Adrenal gland (tissue), 12 donors: ENCODE measurements around the gene PPP2R5E. TPM values are rescaled to one million over a fixed set of nuclear protein-coding genes. Genes with fewer than 3 reads are reported as not detected.
A peak's percentile ranks its signal among the peaks of the same experiment; 100 is the strongest.

Source experiments
- DNase-seq, 7 donors: peaks; one replicate each; pipeline ENCODE4 v3.0.0-alpha.2; 2019 to 2020
- H3K27ac ChIP-seq, 5 donors: fragments of 200-600 bp; sonication (generic) in 4 of 5; 1 replicate in 3 of 5; 2 replicates in 2 of 5; pipeline versions ENCODE4 v1.5.1 to v1.8.0; 2016 to 2020; ENCODE audit warnings: mild to moderate bottlenecking in 1 of 5
- H3K27me3 ChIP-seq: fragments of 200-600 bp; 2 replicates; pipeline ENCODE4 v1.8.0; 2021
- H3K36me3 ChIP-seq, 2 donors: fragments of 200-600 bp; replicated peaks in 1 of 2; 1 replicate in 1 of 2; 2 replicates in 1 of 2; pipeline versions ENCODE4 v1.5.1 to v1.8.0; 2018 to 2022
- H3K4me1 ChIP-seq, 2 donors: fragments of 200-600 bp; replicated peaks in 1 of 2; 1 replicate in 1 of 2; 2 replicates in 1 of 2; pipeline versions ENCODE4 v1.5.1 to v1.8.0; 2018 to 2021
- H3K4me3 ChIP-seq, 4 donors: fragments of 200-600 bp; sonication (generic) in 3 of 4; one replicate each; pipeline ENCODE4 v1.5.1; 2016 to 2018
- H3K9me3 ChIP-seq, 3 donors: fragments of 200-600 bp; sonication (generic) in 1 of 3; replicated peaks in 1 of 3; 1 replicate in 2 of 3; 2 replicates in 1 of 3; pipeline versions ENCODE4 v1.5.1 to v1.8.0; 2016 to 2021
- POLR2A ChIP-seq, 2 donors: fragments of 450-650 bp; IDR thresholded peaks; one replicate each; pipeline ENCODE4 v1.6.1; 2017; ENCODE audit warnings: antibody characterized with exemption in 2 of 2, mild to moderate bottlenecking in 2 of 2, moderate library complexity in 1 of 2
- WGBS, 4 donors: extraction: QIAGEN DNeasy Blood & Tissue Kit in 2 of 4; methylation state at CpG; one replicate each; pipeline versions ENCODE4 v1.1.5 to v1.1.7; 2013 to 2017; 5-methylcytosine and 5-hydroxymethylcytosine counted together
- intact Hi-C, 2 donors: fragments of 100-400 bp; cut with DNase I; formaldehyde crosslinking; loops; one replicate each; pipeline versions ENCODE4 v1.14.1 to v1.15.0; 2022 to 2023
- polyA plus RNA-seq, 3 donors: library from polyadenylated mRNA; stranded (reverse); fragments of 200-250 nt in 2 of 3; fragments of 350-450 nt in 1 of 3; fragmentation: Illumina TruSeq in 1 of 3; extraction: RNeasy Lipid Tissue Mini Kit (QIAGEN cat#74804) in 1 of 3; gene quantifications; one replicate each; pipeline ENCODE4 v1.2.3, GENCODE V29; 2013 to 2014
- total RNA-seq, 9 donors: library from RNA; depleted of rRNA in 4 of 9; stranded (reverse); fragments of >200 nt in 4 of 9; fragments of 120-200 nt in 1 of 9; fragmentation: NEBNext Ultra II Directional in 1 of 9; extraction: Animal tissue kit (Norgen Biotek cat#: 25700) in 1 of 9; gene quantifications; one replicate each; pipeline versions ENCODE4 v1.1.0 to v1.2.4, GENCODE V29; 2013 to 2023
- TF ChIP-seq, protein P1 (sequence below), 6 experiments: fragments of 450-650 bp in 4 of 6; fragments of 200-600 bp in 2 of 6; sonication (generic) in 1 of 6; IDR thresholded peaks; 1 replicate in 5 of 6; 2 replicates in 1 of 6; pipeline versions ENCODE4 v1.5.1 to v1.8.0; 2016 to 2021; ENCODE audit warnings: antibody characterized with exemption in 6 of 6, mild to moderate bottlenecking in 2 of 6, moderate library complexity in 1 of 6
- donor health status: healthy with polysubstance abuse.
- donor health status: Bipolar disorder and iron deficiency.
- donor health status: DM: yes; HTN: yes; CAD: no.
- donor health status: DM: no; HTN: no; CAD: no.
- donor health status: DM: no; HTN: no; CAD: no.
- donor health status: DM: yes; HTN: yes; CAD: no.

Gene PPP2R5E
- total and polyA plus RNA-seq, 12 donors: 5.7 to 46.5 (median 23.9) TPM

DNA sequence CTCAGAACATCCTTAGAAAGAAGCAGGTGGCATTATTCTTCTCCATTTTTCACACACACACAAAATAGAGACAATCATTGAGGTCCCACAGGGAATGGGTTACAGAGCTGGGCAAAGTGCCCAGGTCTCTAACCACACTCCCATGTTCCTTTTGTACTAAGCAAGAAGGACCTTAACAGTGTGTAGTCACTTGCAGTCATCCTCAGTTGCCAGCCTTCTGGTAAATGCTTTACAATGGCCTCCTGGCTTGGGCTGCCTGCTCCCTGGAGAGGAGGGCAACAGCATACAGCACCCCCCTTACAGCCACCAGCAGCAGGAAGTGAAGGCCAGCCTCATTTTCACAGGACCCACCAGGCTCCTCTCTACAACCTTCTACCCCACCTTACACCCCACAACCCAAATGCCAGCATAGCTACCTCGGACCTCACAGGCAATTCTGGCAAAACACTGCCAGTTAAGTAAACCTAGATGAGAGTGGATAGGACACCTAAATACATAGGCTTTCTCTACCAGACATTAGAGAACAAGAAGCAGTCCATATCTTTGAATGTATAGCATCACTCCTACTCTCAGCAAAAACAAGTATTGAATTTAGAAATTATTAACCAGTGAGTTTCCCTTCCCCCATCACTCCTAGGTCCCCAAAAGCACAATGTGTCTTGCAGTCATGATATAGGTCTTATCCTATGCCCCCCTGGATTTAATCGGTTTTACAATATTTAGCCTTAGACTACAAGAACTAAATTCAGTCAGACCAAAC, 88.1 kb downstream of the PPP2R5E start:
- H3K4me1 ChIP-seq: peaks cover 6 to 27% of the 10 kb centered on the region in 2 donors
- TF ChIP-seq POLR2A (IDR thresholded peaks at IDR 0.05): no peak
- TF ChIP-seq, protein P1, sequence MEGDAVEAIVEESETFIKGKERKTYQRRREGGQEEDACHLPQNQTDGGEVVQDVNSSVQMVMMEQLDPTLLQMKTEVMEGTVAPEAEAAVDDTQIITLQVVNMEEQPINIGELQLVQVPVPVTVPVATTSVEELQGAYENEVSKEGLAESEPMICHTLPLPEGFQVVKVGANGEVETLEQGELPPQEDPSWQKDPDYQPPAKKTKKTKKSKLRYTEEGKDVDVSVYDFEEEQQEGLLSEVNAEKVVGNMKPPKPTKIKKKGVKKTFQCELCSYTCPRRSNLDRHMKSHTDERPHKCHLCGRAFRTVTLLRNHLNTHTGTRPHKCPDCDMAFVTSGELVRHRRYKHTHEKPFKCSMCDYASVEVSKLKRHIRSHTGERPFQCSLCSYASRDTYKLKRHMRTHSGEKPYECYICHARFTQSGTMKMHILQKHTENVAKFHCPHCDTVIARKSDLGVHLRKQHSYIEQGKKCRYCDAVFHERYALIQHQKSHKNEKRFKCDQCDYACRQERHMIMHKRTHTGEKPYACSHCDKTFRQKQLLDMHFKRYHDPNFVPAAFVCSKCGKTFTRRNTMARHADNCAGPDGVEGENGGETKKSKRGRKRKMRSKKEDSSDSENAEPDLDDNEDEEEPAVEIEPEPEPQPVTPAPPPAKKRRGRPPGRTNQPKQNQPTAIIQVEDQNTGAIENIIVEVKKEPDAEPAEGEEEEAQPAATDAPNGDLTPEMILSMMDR (IDR thresholded peaks at IDR 0.05): no peak
- WGBS, 4 donors: 86 to 100% (median 92%) methylated on average over 2 of the region's 2 CpGs

DNA sequence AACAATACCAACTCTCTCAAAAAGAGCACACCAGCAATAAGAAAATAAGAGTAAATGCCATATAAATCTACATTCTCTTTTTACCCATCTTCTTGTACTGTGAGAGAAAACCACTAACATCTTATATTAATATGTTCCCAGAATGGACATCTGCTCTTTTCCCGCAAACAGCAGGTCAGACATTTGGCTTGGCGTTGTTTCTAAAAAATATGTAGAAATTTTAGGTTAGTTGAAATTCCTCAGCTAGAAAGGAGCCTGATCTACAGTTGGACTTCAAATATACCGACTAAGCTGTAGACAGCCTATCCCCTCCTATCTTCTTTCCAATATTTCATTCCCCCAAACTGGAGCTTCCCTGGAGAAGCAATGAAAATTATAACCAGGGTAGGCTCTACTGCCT, 88.7 kb downstream of the PPP2R5E start:
- WGBS, 4 donors: 90 to 97% (median 96%) methylated on average over 3 of the region's 3 CpGs
- Histone ChIP-seq H3K4me3 (no peak overlapping the region), H3K9me3 (no peaks in the 10 kb centered on the region), H3K27ac (no peak overlapping the region), H3K36me3 (no peaks in the 10 kb centered on the region), H3K4me1 (peaks cover 3 to 21% of the 10 kb centered on the region in 2 donors), H3K27me3 (no peaks in the 10 kb centered on the region)
- no peak for TF ChIP-seq POLR2A (IDR thresholded peaks at IDR 0.05)
- TF ChIP-seq, protein P1 (IDR thresholded peaks at IDR 0.05): no peak
- intact Hi-C loops: no loop called here
- no peak for DNase-seq

More for the DNA sequence above, 88.1 kb downstream of the PPP2R5E start:
- no peak overlapping the region for H3K27ac ChIP-seq
- no peak overlapping the region for H3K4me3 ChIP-seq
- H3K36me3 ChIP-seq: no peaks in the 10 kb centered on the region
- DNase-seq: peak in 2 of 7 donors; percentile 24 to 34
- H3K9me3 ChIP-seq: no peaks in the 10 kb centered on the region
- intact Hi-C loops: no loop called here
- H3K27me3 ChIP-seq: no peaks in the 10 kb centered on the region

DNA sequence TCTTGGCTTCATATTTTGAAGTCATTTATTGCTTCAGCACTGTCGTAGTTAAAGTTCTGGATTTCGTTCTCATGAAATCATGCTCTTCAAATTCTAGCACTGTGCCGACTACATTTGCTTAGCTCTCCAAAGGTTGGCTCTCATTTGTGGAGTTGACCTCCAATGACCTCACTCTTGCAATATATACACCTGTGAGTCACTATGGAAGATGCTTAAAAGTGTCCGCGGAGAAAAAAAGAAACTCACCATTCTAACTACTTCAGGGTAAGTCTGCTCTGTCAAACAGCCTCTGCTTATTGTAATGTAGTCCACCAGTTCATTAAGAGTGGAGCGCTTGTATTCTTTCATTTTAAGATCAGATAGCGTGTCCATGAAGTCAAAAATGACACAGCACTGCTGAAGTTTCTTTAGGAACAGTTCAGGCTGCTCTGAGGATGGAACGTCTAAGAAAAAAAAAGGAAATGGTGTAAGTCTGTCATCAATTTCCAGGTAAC, 89.7 kb downstream of the PPP2R5E start:
- peaks cover 3 to 16% of the 10 kb centered on the region in 2 donors for H3K4me1 ChIP-seq
- no peaks in the 10 kb centered on the region for H3K27me3 ChIP-seq
- no peaks in the 10 kb centered on the region for H3K9me3 ChIP-seq
- TF ChIP-seq, protein P1 (IDR thresholded peaks at IDR 0.05): no peak
- no peak for TF ChIP-seq POLR2A (IDR thresholded peaks at IDR 0.05)
- no peak for DNase-seq
- no peak overlapping the region for H3K4me3 ChIP-seq
- H3K27ac ChIP-seq: peak overlapping the region in 1 of 5 donors; percentile 14
- no peaks in the 10 kb centered on the region for H3K36me3 ChIP-seq
- WGBS, 4 donors: 68 to 79% (median 74%) methylated on average over 8 of the region's 8 CpGs
- intact Hi-C loops: no loop called here

DNA sequence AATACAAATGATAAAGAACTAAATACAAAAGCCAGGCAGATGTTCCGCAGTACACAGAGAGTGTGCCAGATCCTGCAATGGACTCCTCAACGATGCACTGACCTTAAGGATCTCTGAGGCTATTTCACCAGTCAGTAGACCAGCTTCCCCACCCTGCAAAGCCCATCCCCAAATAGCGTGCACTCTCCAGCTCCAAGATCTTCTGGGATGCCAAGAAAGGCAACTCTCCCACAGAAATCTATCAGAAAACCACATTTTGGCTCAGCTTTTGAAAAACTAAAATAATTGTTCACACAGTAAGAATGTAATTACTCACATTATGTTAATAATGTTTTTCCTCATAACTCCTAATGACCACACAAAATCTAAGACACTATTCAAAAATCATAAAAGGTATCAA, 90.4 kb downstream of the PPP2R5E start:
- Histone ChIP-seq H3K27ac (no peak overlapping the region), H3K36me3 (no peaks in the 10 kb centered on the region), H3K27me3 (no peaks in the 10 kb centered on the region), H3K9me3 (no peaks in the 10 kb centered on the region), H3K4me3 (no peak overlapping the region), H3K4me1 (peaks cover 2 to 10% of the 10 kb centered on the region in 2 donors)
- no peak for TF ChIP-seq POLR2A (IDR thresholded peaks at IDR 0.05)
- TF ChIP-seq, protein P1 (IDR thresholded peaks at IDR 0.05): no peak
- DNase-seq: no peak
- intact Hi-C loops: no loop called here
- WGBS, 4 donors: 92 to 94% (median 93%) methylated on average over 3 of the region's 3 CpGs
